ENCODE measurements around the gene CYP4X1. TPM values are rescaled to one million over a fixed set of nuclear protein-coding genes. Genes with fewer than 3 reads are reported as not detected.

The CYP4X1 gene
- total and polyA plus RNA-seq, 7 donors, result 0.60 to 7.5 (median 2.6) TPM; not detected in 1

- H3K9me3 ChIP-seq, result no peaks in the 10 kb centered on the region
- H3K4me1 ChIP-seq, result no peaks in the 10 kb centered on the region
- no peak for DNase-seq
- intact Hi-C loops (cut with DNase I), result no loop called here
- no peaks in the 10 kb centered on the region for H3K36me3 ChIP-seq
- whole genome bisulfite sequencing, 2 donors, result 65 to 77% methylated on average over 2 of the region's 2 CpGs
- no peak overlapping the region for H3K27ac ChIP-seq
- no peak overlapping the region for H3K4me3 ChIP-seq
- H3K27me3 ChIP-seq, result no peaks in the 10 kb centered on the region
- TF ChIP-seq POLR2AphosphoS5 (IDR thresholded peaks at IDR 0.05) (no peak), EP300 (IDR thresholded peaks at IDR 0.05) (no peak), CTCF (IDR thresholded peaks at IDR 0.05) (no peak), POLR2A (IDR thresholded peaks at IDR 0.05) (no peak)
Measured at GRCh38 chr1:47013293-47013692, 10.2 kb upstream of the CYP4X1 start.

- no peak for DNase-seq
- H3K4me3 ChIP-seq, result no peak overlapping the region
- no peak for TF ChIP-seq POLR2AphosphoS5 (IDR thresholded peaks at IDR 0.05)
- TF ChIP-seq CTCF (IDR thresholded peaks at IDR 0.05), result no peak
- TF ChIP-seq EP300 (IDR thresholded peaks at IDR 0.05), result no peak
- no peak for TF ChIP-seq POLR2A (IDR thresholded peaks at IDR 0.05)
- 83 to 90% methylated on average over 2 of the region's 2 CpGs for WGBS, 2 donors
- peaks cover 0 to 12% (median 7%) of the 10 kb centered on the region in 4 donors for H3K4me1 ChIP-seq
- intact Hi-C loops (cut with DNase I), result no loop called here
- H3K9me3 ChIP-seq, result no peaks in the 10 kb centered on the region
- peaks cover 0 to 26% (median 0%) of the 10 kb centered on the region in 3 donors for H3K27me3 ChIP-seq
- H3K36me3 ChIP-seq, result no peaks in the 10 kb centered on the region
- H3K27ac ChIP-seq, result no peak overlapping the region
Measured at GRCh38 chr1:47021070-47021469, 2.4 kb upstream of the CYP4X1 start.

- Histone ChIP-seq H3K4me3 (peak overlapping the region in 1 of 4 donors; percentile 33), H3K4me1 (peaks cover 0 to 12% (median 7%) of the 10 kb centered on the region in 4 donors), H3K36me3 (no peaks in the 10 kb centered on the region), H3K27ac (no peak overlapping the region), H3K9me3 (no peaks in the 10 kb centered on the region), H3K27me3 (peaks cover 0 to 26% (median 0%) of the 10 kb centered on the region in 3 donors)
- intact Hi-C loops (cut with DNase I), result no loop called here
- no peak for DNase-seq
- TF ChIP-seq CTCF (IDR thresholded peaks at IDR 0.05), result no peak
- 15 to 26% methylated on average over 8 of the region's 8 CpGs for WGBS, 2 donors
Measured at GRCh38 chr1:47024141-47024801, 802 bp downstream of the CYP4X1 start.

GRCh38 chr1:47030170-47030805, 6.8 kb downstream of the CYP4X1 start:
- Histone ChIP-seq H3K4me1 (no peaks in the 10 kb centered on the region), H3K4me3 (no peak overlapping the region), H3K36me3 (no peaks in the 10 kb centered on the region), H3K9me3 (no peaks in the 10 kb centered on the region), H3K27me3 (no peaks in the 10 kb centered on the region), H3K27ac (peak overlapping the region in 1 of 4 donors; percentile 52)
- intact Hi-C loops (cut with DNase I), result no loop called here
- 68 to 74% methylated on average over 3 of the region's 3 CpGs for WGBS, 2 donors
- TF ChIP-seq EP300 (IDR thresholded peaks at IDR 0.05) (no peak), CTCF (IDR thresholded peaks at IDR 0.05) (no peak), POLR2AphosphoS5 (IDR thresholded peaks at IDR 0.05) (no peak), POLR2A (IDR thresholded peaks at IDR 0.05) (no peak)
- no peak for DNase-seq

All from sigmoid colon (tissue), 7 donors.